OCI-M2 (cell line): Measurements from ENCODE around the gene LRRC36.

Source experiments
- DNase-seq: peaks from one replicate; lab custom pipeline; 2025; ENCODE audit not compliant: unreplicated experiment; lab: John Stamatoyannopoulos, UW

Gene LRRC36

DNA sequence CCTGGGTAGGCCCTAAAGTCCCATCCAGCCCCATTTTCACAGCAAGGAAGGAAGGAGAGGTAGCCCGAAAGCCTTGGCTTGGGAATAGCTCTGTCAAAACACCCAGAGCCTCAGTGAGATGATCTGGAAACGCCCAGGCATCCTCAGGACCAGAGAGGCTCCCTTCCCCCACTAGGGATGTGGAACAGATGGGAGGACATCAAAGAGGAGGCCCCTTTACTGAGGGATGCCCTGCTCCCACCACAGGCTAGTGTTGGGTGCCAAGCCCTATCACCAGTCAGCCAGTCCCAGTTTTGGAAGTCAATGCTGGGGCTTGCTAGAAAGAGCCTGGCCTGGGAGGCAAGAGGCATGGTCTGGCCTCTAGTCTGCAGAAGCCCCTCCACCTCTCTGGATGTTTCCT lies 62.0 kb downstream of the LRRC36 start:
- DNase-seq, result no peak

- DNase-seq, result no peak
Observed at GRCh38 chr16:67389911-67390815, 63.5 kb downstream of the LRRC36 start.

DNA sequence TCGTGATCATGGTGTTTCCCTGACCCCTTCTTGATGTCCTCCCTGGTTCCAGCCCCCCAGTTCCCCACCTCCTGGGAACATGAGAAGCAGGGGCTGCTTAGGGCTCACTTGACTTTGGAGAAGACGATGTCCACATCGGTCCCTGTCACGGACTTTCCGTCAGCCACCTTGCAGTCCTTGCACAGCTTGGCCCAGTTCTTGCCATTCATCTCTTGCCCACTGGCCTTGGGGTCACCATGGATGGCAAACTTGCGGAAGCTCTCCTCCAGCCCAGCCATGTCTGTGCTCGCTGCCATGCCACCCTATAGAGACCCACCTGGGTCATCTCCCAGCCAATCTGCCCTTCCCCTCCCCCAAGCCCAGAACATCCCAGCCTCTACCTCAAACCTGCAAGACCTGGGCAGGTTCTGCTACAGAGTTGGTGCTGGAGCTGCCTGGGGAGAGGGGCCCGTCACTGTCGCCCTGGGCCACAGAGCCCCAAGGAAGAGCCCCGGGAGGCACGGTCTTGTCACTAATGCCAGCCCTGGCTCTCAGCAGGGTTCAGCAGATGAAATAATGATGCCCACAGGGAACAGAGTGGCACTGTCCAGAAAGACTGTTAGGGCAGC lies 64.3 kb downstream of the LRRC36 start:
- DNase-seq, result no peak

DNA sequence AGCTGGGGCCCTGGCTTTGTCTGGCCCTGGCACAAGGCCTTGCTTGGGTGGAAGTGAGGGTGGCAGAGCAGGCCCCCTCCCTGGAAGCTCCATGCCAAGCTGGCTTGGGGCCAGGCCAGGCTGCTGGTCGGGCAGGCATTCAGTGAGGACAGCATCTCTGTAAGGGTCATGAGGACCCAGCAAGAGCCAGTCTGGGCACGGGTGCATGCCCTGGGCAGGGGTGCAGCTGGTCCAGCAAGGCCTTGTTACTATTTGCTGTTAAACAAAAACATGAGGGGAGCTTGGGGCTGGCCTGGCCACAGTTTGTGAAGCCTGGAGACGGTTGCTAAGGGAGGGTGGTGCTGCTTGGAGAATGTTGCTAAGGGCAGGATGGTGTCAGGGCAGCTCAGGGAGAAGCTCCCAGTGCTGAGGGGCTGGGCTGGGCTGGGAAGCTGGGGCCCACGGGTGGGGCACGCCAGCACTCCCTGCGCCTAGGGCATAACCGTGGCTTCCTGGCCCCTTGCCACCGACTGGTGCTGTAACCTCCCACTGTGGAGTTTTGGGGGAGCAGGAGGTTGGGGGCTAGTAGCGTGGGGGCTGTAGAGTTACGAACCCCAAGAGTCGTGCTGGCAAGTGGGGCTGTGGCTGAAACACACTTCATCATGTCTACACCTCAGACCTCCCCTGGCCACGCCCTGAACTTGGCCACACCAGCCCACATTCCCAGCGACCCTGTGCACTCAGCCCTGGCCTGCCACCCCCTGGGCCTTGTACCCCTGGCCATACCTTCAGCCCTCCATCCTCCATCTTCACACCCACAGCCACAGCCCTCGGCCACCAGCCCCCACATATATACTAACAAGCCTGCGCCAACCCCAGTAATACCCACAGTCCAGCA lies 65.0 kb downstream of the LRRC36 start:
- DNase-seq, result no peak

DNA sequence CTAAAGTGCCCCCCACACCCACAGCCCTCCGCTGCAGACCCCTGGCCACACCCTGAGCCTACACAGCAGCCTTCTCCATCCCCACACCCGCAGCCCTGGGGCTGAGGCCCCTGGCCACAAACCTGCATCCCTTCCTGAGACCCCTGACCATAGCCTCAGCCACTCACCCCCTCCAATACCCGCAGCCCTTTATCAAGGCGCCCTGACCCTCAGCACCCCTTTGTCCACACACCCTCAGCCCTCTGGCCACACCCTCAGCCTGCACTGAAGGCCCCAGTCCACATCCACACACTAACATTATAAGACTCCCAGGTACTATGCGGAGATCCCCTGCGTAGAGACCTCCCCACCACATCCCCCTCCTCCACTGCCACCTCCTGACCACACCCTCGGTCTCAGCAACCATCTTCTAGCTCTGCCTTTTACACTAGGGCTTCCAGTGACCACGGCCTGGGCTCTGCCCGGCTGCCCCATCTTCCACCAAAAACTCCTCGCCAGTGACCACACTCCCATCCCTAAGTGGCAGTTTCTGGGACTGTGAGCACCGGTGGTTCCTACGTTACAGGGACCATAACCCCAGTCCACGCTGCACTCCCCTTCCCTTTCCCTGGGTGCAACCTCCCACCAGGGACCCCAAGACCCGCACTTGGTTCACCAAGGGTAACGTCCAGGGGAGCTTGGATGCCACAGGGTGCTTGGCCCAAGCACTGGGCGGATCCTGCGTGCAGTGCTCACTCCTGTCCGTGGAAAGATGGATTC lies 65.9 kb downstream of the LRRC36 start:
- DNase-seq, result no peak

GRCh38 chr16:67393111-67393787 lies 66.6 kb downstream of the LRRC36 start, which contains the start of gene TPPP3:
Gene TPPP3, minus strand, starts transcription at chr16:67393498. Its CDS starts 2,387 bp downstream, at chr16:67391111.
- no peak for DNase-seq

GRCh38 chr16:67393788-67394154 lies 67.2 kb downstream of the LRRC36 start:
- no peak for DNase-seq

DNA sequence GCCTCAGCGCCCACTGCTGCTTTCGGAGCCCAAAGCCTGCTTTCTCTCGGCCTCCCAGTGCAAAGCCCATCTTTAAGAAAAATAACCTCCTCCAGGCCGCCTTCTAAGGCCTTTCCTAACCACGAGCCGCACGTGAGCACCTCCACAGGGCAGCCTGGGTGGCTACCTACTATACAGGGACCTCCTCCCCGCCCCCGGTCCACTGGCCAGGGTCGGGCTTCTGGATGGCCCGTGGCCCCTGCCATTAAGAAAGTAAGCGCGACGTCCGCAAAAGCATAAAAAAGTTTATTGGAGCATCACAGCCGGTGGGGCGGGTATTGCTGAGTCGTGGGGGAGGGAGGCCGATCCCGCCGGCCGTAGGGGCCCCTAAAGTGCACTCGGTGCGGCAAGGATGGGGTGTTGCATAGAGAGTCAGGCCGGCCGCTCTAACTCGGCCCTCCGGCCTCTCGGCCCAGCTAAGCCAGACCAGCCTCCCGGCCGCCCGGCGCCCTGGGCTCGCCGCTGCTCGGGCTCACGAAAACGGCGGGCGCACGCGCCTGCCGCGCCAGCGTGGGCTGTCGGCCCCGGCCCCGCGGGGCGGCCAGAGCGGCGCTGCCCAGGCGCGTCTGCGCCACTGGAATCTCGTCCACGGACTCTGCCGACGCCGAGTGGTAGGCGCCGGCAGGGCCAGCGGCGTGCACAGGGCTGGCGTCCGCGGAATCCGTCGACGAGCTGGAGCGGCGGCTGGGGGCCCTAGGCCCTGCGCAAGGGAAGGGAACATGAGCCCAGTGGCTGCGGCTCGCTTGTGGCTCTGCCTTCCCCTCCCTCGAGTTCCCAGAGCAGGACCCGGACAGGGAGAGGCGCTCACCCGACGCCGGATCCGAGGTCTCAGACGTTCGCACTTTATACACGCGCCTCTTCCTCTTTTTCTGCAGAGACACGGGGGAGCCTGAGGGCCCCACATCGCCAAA lies 67.8 kb downstream of the LRRC36 start:
- DNase-seq, result no peak

DNA sequence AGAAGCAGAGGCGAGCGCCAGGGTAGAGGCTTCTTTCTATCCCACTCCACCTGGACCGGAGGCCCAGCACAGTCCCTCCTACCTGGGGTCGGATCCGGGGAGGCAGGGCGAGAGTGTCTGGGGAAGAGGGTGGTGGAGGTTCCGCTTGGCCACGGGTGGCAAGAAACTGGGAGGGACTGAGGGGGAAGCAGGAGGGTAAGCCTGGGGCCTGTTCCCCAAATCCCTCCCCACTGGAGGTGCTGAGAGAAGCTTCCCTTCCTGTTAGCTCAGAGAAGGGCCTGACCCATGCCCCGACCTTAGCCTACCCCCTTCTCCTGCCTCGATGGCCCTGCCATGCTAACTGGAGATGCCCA lies 68.5 kb downstream of the LRRC36 start:
- DNase-seq, result no peak

DNA sequence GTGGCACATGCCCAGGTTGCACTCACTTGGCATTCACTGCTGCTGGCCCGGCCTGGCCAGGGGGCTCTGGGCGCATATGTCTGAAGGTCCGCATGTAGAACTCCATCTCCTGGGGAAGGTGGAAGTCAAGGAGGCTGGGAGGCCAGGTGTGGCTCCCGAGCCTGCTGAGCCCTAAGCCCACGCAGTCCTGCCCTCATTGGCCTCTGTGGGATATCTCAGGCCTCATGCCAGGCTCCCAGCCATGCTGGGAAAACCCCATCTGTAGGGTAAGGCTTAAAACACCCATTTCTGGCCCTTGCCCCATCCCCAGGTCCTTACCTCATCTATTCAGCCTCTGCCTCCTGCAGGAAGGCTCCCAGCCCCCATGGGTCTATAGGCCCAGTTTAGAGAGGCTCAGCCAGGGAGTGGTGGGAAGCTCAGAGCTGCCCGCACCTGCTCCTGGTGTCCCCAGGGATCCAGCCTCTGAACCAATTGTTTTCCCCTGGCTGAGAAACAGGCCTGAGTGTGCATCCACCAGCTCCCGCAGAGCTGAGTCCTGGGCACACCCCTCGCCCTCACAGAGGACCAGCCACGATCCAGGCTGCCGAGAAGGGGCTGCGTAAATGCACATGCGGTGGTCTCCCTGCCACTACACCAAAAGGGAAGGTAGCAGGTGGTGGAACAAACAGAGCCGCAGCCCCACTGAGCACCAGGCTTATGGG lies 69.0 kb downstream of the LRRC36 start:
- DNase-seq, result no peak

DNA sequence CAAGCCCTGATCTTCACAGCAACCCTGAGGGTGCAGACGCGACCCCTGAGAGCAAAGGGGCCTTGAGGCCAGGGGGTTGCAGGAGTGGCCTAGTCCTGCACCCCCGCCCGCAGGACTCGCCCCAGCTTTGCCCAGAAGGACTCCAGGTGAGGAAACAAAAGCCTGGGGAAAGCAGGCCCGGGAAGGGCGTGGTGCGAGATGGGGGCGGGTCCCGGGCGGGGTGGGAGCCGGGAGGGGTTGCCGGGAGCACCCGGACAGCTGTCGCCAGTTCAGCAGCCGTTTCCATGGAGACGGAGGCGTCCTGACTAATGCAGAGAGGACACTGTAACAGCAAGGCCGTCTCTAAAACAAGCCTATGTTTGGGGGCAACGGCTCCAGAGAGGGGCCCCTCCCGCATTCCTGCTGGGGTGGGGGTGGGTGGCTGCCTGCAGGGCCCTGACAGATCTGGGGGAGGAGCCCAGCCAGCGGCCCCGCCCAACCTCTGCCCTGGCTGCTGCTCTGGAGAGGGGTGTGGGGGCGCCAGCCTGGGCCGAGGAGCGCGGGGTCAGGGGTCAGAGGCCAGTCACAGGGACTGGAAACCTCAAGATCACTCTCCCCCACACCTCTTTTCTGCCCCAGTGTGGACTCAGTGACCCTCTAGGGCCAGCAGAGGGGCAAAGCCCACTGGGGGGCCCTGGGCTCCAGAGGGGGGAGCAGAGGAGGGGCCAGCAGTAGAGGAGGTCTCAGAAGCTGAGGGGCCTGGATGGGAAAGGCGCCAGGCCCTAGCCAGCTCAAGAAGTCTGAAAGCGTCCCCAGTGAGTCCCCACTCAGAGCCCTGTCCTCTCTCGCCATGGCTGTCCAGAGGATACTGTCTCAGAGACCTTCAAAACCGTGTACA lies 69.8 kb downstream of the LRRC36 start:
- DNase-seq, result no peak

- DNase-seq, result no peak
Observed at GRCh38 chr16:67397036-67397801, 70.6 kb downstream of the LRRC36 start.

DNA sequence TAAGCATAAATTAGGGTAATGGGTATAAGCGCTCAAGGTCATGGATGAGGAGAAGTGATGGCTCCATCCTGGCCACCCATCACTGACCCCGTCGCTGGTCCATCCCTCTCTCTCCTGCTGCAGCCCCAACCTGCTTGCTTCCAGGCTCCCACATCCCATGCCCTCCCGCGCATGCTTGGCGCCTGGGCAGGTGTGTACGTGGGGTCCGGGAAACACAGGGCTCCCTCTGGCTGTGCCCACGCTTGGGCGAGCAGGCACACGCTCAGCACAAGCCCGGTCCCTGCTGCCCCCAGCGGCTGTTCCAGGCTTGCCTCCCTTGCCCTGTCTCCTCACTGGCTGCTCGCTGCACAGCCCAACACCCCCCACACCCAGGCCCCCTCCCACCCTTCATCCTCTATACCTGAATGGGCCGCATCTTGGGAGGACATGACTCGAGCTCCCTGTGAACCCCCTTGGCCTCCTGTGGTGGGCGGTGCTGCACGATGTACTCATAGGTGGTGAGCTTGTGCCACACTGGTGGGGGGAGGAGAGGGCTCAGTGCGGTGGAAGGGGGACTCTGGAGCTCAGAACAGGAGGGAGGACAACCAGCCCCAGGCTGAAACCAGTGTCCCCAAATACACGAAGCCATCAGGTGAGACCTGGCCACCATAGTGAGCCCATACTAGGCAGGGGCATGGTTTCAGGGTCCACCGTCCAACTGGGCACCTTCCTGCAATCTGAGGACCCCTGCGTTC lies 71.4 kb downstream of the LRRC36 start:
- no peak for DNase-seq

GRCh38 chr16:67398546-67399217 lies 72.1 kb downstream of the LRRC36 start:
- DNase-seq, result no peak

GRCh38 chr16:67399218-67399733 lies 72.7 kb downstream of the LRRC36 start:
- DNase-seq, result no peak
